HepG2 (cell line): ENCODE data around the gene FASTKD1. TPM values are rescaled to one million over a fixed set of nuclear protein-coding genes. Genes with fewer than 3 reads are reported as not detected.

Source experiments
- ARNT2 ChIP-seq: sonication (generic); formaldehyde crosslinking; IDR thresholded peaks from 2 replicates; pipeline ENCODE4 v1.8.0; 2022; ENCODE audit warnings: mild to moderate bottlenecking, low read depth, missing genetic modification reagents, moderate library complexity
- KLF11 ChIP-seq: IDR thresholded peaks from 2 replicates; pipeline ENCODE4 v1.6.1; 2016; ENCODE audit warnings: missing compliant biosample characterization
- REPIN1 ChIP-seq: sonication (generic); formaldehyde crosslinking; IDR thresholded peaks from 2 replicates; pipeline ENCODE4 v1.8.0; 2022; ENCODE audit warnings: missing genetic modification reagents, low read depth, mild to moderate bottlenecking, borderline replicate concordance
- SIN3B ChIP-seq: fragments of 150-350 bp; IDR thresholded peaks from 2 replicates; pipeline ENCODE4 v1.6.1; 2014; ENCODE audit warnings: low read length
- SIX4 ChIP-seq: sonication (generic); formaldehyde crosslinking; IDR thresholded peaks from 2 replicates; pipeline ENCODE4 v1.4.0; 2020; ENCODE audit warnings: missing genetic modification reagents
- TGIF2 ChIP-seq: IDR thresholded peaks from 2 replicates; pipeline ENCODE4 v1.6.1; 2016; ENCODE audit warnings: control low read depth, missing compliant biosample characterization
- THAP11 ChIP-seq: IDR thresholded peaks from 2 replicates; pipeline ENCODE4 v1.6.1; 2016; ENCODE audit warnings: missing biosample characterization, missing genetic modification reagents
- ZBTB3 ChIP-seq: sonication (generic); formaldehyde crosslinking; IDR thresholded peaks from 2 replicates; pipeline ENCODE4 v1.4.0; 2020; ENCODE audit warnings: low read depth, mild to moderate bottlenecking, moderate library complexity, missing genetic modification reagents, borderline replicate concordance
- ZBTB42 ChIP-seq: sonication (generic); formaldehyde crosslinking; IDR thresholded peaks from 2 replicates; pipeline ENCODE4 v1.5.0; 2020; ENCODE audit warnings: mild to moderate bottlenecking, missing genetic modification reagents
- ZFP62 ChIP-seq: sonication (generic); formaldehyde crosslinking; IDR thresholded peaks from 2 replicates; pipeline ENCODE4 v1.4.0; 2020; ENCODE audit warnings: missing genetic modification reagents
- ZFP82 ChIP-seq: sonication (generic); formaldehyde crosslinking; IDR thresholded peaks from 2 replicates; pipeline ENCODE4 v1.5.1; 2020; ENCODE audit warnings: mild to moderate bottlenecking, missing genetic modification reagents, borderline replicate concordance
- ZNF44 ChIP-seq: sonication (generic); formaldehyde crosslinking; IDR thresholded peaks from 2 replicates; pipeline ENCODE4 v1.5.1; 2020; ENCODE audit warnings: mild to moderate bottlenecking, missing genetic modification reagents
- ZNF644 ChIP-seq: IDR thresholded peaks from 2 replicates; pipeline ENCODE4 v1.6.1; 2016; ENCODE audit warnings: low read depth
- polyA plus RNA-seq, 8 experiments: library from polyadenylated mRNA; depleted of rRNA in 3 of 8; stranded (reverse) in 7 of 8; unstranded in 1 of 8; fragments of >200 nt; fragmentation: Illumina TruSeq in 4 of 8; extraction: Trizol in 4 of 8; gene quantifications; 2 replicates each; pipeline versions ENCODE4 v1.2.1 to v1.2.3, GENCODE V29; 2011 to 2016; ENCODE audit warnings: low read depth in 4 of 8, missing spikeins in 1 of 8, mixed read lengths in 1 of 8; ENCODE audit not compliant: insufficient read depth in 1 of 8
- total RNA-seq, 5 experiments: library from RNA; depleted of rRNA; stranded (reverse); fragments of >200 nt; fragmentation: Illumina TruSeq; extraction: Trizol; gene quantifications; 2 replicates each; pipeline ENCODE4 v1.2.3, GENCODE V29; 2016; ENCODE audit warnings: low read depth in 1 of 5
- TF ChIP-seq, protein P1 (sequence below): sonication (generic); formaldehyde crosslinking; IDR thresholded peaks from 2 replicates; pipeline ENCODE4 v1.4.0; 2020; ENCODE audit warnings: missing genetic modification reagents
- TF ChIP-seq, protein P2 (sequence below): sonication (generic); formaldehyde crosslinking; IDR thresholded peaks from 2 replicates; pipeline ENCODE4 v1.8.0; 2022; ENCODE audit warnings: mild to moderate bottlenecking, missing genetic modification reagents
- TF ChIP-seq, protein P3 (sequence below): sonication (generic); formaldehyde crosslinking; IDR thresholded peaks from 2 replicates; pipeline ENCODE4 v1.4.0; 2020; ENCODE audit warnings: missing genetic modification reagents, borderline replicate concordance
- TF ChIP-seq, protein P4 (sequence below), 2 experiments: sonication (generic) in 1 of 2; formaldehyde crosslinking in 1 of 2; IDR thresholded peaks; 2 replicates each; pipeline versions ENCODE4 v1.4.0 to v1.6.1; 2016 to 2020; ENCODE audit warnings: borderline replicate concordance in 1 of 2, low read depth in 1 of 2, mild to moderate bottlenecking in 1 of 2, missing genetic modification reagents in 1 of 2
- TF ChIP-seq, protein P5 (sequence below): IDR thresholded peaks from 2 replicates; pipeline ENCODE4 v1.6.1; 2016; ENCODE audit warnings: low read depth, borderline replicate concordance

FASTKD1 gene
- total and polyA plus RNA-seq, 2 of the 13 experiments (the other 11 are each of a cell fraction or from before 2014, with no cell fraction given), result 35.0 to 38.0 TPM

DNA sequence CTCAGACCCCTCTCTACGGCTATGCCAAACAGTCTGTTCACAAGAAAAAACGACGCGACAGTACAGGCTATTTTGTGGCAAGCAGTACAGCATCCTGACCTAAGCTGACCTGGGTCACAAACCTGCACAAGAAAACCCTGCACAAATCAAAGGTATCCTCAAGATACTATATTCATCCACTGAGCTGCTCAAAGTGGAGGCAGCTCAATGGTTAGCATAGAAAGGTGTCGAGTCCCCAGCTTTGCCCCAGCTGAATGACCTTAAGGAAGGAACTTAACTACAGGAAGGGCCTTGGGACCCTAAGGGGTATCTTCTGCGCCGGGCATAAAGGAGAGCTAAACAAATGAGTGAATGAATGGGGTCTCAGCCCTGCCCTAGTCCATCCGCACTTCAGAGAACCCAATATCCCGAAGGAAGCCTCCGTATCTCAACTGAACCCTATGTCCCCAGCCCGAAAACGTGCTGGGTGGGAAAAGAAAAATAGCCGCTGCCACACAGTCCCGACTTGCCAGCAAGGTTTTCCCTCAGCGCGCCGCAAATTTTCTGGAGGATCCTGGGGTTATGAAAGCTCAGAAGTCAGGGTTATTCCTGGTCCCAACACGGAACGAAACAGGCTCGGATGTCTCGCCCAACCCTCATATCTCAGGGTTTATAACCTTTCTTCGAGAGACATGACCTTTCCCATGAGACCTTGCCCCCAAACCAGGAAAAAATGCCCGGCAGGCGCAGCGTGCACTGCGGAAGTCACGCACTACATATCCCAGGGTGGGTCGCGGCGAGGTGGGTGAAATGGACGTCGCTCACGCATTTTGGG is at the start of gene FASTKD1 (continued):
- TF ChIP-seq ZFP82 (CRISPR knock-in tag) (no peak), KLF11 (CRISPR knock-in tag) (peak; percentile 87; the same call in 1 of the 2 replicates), TGIF2 (CRISPR knock-in tag) (peak; percentile 75), SIX4 (CRISPR knock-in tag) (peak; percentile 55), ZNF44 (CRISPR knock-in tag) (peak; percentile 95), ZBTB42 (no peak), REPIN1 (CRISPR knock-in tag) (peak; percentile 93), ARNT2 (CRISPR knock-in tag) (peak; percentile 87), ZBTB3 (0 out of 2 replicates have a peak, but pooled peaks have one; percentile 26), ZNF644 (CRISPR knock-in tag) (peak; percentile 37; the same call in 1 of the 2 replicates), ZFP62 (CRISPR knock-in tag) (0 out of 2 replicates have a peak, but pooled peaks have one; percentile 27), THAP11 (CRISPR knock-in tag) (peak; percentile 100), SIN3B (no peak; the same call in none of the 2 replicates)
- TF ChIP-seq, protein P1, sequence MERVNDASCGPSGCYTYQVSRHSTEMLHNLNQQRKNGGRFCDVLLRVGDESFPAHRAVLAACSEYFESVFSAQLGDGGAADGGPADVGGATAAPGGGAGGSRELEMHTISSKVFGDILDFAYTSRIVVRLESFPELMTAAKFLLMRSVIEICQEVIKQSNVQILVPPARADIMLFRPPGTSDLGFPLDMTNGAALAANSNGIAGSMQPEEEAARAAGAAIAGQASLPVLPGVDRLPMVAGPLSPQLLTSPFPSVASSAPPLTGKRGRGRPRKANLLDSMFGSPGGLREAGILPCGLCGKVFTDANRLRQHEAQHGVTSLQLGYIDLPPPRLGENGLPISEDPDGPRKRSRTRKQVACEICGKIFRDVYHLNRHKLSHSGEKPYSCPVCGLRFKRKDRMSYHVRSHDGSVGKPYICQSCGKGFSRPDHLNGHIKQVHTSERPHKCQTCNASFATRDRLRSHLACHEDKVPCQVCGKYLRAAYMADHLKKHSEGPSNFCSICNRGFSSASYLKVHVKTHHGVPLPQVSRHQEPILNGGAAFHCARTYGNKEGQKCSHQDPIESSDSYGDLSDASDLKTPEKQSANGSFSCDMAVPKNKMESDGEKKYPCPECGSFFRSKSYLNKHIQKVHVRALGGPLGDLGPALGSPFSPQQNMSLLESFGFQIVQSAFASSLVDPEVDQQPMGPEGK (CRISPR knock-in tag), result peak; percentile 81
- TF ChIP-seq, protein P2, sequence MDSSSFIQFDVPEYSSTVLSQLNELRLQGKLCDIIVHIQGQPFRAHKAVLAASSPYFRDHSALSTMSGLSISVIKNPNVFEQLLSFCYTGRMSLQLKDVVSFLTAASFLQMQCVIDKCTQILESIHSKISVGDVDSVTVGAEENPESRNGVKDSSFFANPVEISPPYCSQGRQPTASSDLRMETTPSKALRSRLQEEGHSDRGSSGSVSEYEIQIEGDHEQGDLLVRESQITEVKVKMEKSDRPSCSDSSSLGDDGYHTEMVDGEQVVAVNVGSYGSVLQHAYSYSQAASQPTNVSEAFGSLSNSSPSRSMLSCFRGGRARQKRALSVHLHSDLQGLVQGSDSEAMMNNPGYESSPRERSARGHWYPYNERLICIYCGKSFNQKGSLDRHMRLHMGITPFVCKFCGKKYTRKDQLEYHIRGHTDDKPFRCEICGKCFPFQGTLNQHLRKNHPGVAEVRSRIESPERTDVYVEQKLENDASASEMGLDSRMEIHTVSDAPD (CRISPR knock-in tag), result 0 out of 2 replicates have a peak, but pooled peaks have one; percentile 23
- TF ChIP-seq, protein P3, sequence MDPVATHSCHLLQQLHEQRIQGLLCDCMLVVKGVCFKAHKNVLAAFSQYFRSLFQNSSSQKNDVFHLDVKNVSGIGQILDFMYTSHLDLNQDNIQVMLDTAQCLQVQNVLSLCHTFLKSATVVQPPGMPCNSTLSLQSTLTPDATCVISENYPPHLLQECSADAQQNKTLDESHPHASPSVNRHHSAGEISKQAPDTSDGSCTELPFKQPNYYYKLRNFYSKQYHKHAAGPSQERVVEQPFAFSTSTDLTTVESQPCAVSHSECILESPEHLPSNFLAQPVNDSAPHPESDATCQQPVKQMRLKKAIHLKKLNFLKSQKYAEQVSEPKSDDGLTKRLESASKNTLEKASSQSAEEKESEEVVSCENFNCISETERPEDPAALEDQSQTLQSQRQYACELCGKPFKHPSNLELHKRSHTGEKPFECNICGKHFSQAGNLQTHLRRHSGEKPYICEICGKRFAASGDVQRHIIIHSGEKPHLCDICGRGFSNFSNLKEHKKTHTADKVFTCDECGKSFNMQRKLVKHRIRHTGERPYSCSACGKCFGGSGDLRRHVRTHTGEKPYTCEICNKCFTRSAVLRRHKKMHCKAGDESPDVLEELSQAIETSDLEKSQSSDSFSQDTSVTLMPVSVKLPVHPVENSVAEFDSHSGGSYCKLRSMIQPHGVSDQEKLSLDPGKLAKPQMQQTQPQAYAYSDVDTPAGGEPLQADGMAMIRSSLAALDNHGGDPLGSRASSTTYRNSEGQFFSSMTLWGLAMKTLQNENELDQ, result peak; percentile 31; the same call in 1 of the 2 replicates
- TF ChIP-seq, protein P4, sequence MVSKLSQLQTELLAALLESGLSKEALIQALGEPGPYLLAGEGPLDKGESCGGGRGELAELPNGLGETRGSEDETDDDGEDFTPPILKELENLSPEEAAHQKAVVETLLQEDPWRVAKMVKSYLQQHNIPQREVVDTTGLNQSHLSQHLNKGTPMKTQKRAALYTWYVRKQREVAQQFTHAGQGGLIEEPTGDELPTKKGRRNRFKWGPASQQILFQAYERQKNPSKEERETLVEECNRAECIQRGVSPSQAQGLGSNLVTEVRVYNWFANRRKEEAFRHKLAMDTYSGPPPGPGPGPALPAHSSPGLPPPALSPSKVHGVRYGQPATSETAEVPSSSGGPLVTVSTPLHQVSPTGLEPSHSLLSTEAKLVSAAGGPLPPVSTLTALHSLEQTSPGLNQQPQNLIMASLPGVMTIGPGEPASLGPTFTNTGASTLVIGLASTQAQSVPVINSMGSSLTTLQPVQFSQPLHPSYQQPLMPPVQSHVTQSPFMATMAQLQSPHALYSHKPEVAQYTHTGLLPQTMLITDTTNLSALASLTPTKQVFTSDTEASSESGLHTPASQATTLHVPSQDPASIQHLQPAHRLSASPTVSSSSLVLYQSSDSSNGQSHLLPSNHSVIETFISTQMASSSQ (IDR thresholded peaks at IDR 0.05; ENCODE audit: low read depth), result peak; percentile 58
- TF ChIP-seq, protein P4 (CRISPR knock-in tag; IDR thresholded peaks at IDR 0.05; ENCODE audit: borderline replicate concordance), result peak; percentile 75; the same call in 1 of the 2 replicates
- TF ChIP-seq, protein P5, sequence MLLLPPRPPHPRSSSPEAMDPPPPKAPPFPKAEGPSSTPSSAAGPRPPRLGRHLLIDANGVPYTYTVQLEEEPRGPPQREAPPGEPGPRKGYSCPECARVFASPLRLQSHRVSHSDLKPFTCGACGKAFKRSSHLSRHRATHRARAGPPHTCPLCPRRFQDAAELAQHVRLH, result peak; percentile 95; the same call in 1 of the 2 replicates
